ENCODE data around the gene HS6ST1. TPM values are rescaled to one million over a fixed set of nuclear protein-coding genes. Genes with fewer than 3 reads are reported as not detected.

Gene HS6ST1
- total RNA-seq, 2 donors from 2014 or later, result 20.5 to 40.4 TPM

GRCh38 chr2:128305555-128306080, 13.1 kb downstream of the HS6ST1 start:
- DNase-seq (peak in 1 of 2 donors; percentile 11), ATAC-seq (no peak)
- intact Hi-C loops (cut with DNase I, micrococcal nuclease), result loop anchor here in 1 of 2 donors (10.0 kb wide), 1 partner anchor 121 kb away; no protein-coding TSS in a partner anchor

DNA sequence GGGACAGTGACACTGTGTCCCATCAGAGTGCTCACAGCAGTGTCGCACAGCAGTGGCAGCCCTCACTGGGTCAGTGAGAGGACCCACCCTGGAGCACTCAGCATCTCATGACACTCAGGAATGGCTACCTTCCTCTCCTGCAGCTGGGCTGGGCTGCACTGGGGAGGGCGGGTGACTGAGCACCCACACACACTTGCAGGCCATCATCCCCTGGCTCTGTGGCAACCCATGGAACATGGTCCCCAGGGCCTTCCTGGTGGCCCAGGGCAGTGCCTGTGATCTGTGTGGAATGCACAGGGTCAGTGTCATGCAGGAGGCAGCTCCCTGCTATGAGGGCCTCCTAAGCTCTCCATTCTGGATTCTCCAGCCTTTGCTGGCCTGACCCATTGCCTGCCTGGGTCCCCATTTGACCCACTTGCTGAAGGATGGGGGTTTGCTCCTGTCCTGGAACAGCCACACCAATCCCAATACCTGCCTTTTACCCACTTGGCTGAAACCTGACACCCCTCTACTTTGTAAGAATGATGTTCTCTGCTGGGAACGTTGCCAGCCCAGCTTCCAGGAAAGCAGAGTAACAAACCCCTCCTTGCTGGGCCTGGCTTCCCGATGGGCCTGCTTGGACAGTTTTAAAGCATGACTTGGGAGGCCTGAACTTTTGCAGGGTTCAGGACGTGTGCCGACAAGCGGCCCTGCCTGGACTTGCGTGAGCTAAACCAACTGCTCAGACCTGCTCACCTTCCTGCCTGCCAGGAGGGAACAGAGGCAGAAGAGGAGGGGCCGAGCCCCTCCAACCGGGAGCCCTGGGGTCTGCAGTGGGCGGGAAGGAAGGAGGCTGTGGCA, 13.7 kb downstream of the HS6ST1 start:
- peak; percentile 54 to 82 for DNase-seq
- ATAC-seq, result peak; percentile 14
- intact Hi-C loops (cut with DNase I, micrococcal nuclease), result loop anchor here in 1 of 2 donors (10.0 kb wide), 1 partner anchor 120 kb away; no protein-coding TSS in a partner anchor

GRCh38 chr2:128304330-128304714, 14.3 kb downstream of the HS6ST1 start:
- DNase-seq (no peak), ATAC-seq (no peak)
- intact Hi-C loops (cut with DNase I, micrococcal nuclease), result loop anchor here in 1 of 2 donors (10.0 kb wide), 1 partner anchor 120 kb away; no protein-coding TSS in a partner anchor

DNA sequence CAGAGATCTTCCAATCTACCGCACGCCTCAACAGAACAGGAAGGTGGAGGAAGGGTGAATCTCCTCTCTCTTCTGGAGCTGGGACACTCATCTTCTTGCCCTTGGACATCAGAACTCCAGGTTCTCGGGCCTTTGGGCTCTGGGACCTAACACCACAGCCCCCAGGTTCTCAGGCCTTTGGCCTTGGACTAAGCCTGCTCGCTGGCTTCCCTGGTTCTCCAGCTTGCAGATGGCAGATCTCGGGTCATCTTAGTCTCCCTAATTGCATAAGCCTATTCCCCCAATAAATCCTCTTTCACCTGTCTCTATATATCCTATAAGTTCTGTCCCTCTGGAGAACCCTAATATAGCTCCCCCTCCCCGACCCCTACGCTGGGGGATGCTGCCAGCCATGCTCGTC, 14.8 kb downstream of the HS6ST1 start:
- intact Hi-C loops (cut with DNase I, micrococcal nuclease), result loop anchor here in 1 of 2 donors (10.0 kb wide), 1 partner anchor 119 kb away; no protein-coding TSS in a partner anchor
- ATAC-seq (no peak), DNase-seq (no peak)

- ATAC-seq (no peak), DNase-seq (no peak)
- intact Hi-C loops (cut with DNase I, micrococcal nuclease), result loop anchor here in 1 of 2 donors (10.0 kb wide), 1 partner anchor 118 kb away; no protein-coding TSS in a partner anchor
Observed at GRCh38 chr2:128303095-128303791, 15.4 kb downstream of the HS6ST1 start.

- DNase-seq (no peak), ATAC-seq (no peak)
- intact Hi-C loops (cut with DNase I, micrococcal nuclease), result loop anchor here in 1 of 2 donors (10.0 kb wide), 1 partner anchor 118 kb away; no protein-coding TSS in a partner anchor
Observed at GRCh38 chr2:128302744-128303067, 16.0 kb downstream of the HS6ST1 start.

GRCh38 chr2:128302011-128302743, 16.5 kb downstream of the HS6ST1 start:
- no peak for DNase-seq
- intact Hi-C loops (cut with DNase I, micrococcal nuclease), result loop anchor here in 1 of 2 donors (10.0 kb wide), 1 partner anchor 117 kb away; no protein-coding TSS in a partner anchor
- ATAC-seq, result no peak

DNA sequence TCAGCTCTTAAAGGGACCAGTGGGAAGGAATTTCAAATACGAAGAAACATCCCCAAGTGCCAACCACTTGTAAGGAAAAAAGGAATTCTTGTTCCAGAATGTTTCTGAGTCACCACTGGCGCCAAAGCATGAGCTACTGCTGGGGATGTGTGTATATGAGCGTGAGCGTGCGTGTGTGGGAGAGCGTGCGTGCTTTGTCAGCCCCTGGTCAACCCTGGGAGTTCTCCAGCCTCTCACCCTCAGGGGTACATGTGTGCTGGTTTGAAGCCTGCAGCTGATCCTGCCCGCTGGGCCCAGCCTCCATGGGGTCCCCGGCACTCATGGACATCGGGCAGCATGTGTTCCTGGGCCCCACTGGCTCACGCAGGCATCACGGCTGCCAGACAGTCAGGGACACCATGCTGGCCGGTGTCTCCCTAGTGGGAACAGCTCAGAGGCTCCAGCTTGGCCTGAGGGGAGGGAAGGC, 17.1 kb downstream of the HS6ST1 start:
- ATAC-seq (no peak), DNase-seq (no peak)
- intact Hi-C loops (cut with DNase I, micrococcal nuclease), result loop anchor here in 1 of 2 donors (10.0 kb wide), 1 partner anchor 117 kb away; no protein-coding TSS in a partner anchor

GRCh38 chr2:128301021-128301420, 17.6 kb downstream of the HS6ST1 start:
- DNase-seq, result no peak
- no peak for ATAC-seq
- intact Hi-C loops (cut with DNase I, micrococcal nuclease), result loop anchor here in 1 of 2 donors (10.0 kb wide), 1 partner anchor 116 kb away; no protein-coding TSS in a partner anchor

GRCh38 chr2:128300151-128301020, 18.3 kb downstream of the HS6ST1 start:
- intact Hi-C loops (cut with DNase I, micrococcal nuclease), result loop anchor here in 1 of 2 donors (10.0 kb wide), 1 partner anchor 116 kb away; no protein-coding TSS in a partner anchor
- ATAC-seq (no peak), DNase-seq (no peak)

DNA sequence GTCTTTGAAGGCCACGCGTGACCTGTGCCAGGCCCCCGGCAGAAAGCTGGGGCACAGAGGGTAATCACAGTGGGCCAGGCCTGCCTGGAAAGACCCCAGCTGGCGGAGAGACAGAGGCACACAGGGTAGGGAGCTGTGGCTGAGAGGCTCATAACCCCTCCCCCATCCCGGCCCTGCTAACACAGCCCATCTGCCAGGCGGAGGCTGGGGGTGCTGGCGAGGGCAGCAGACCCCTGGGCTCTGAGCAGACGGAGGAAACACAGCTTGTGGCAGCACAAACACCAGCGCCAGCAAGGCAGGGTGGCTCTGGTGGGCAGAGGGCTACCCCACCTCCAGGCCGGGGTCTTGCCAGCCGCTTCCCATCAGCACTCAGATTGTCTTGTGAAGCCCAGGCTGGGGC, 19.0 kb downstream of the HS6ST1 start:
- intact Hi-C loops (cut with DNase I, micrococcal nuclease), result loop anchor here in 1 of 2 donors (10.0 kb wide), 1 partner anchor 115 kb away; no protein-coding TSS in a partner anchor
- ATAC-seq (no peak), DNase-seq (no peak)

GRCh38 chr2:128298846-128299507, 19.7 kb downstream of the HS6ST1 start:
- no peak for DNase-seq
- intact Hi-C loops (cut with DNase I, micrococcal nuclease), result no loop called here
- ATAC-seq, result no peak

GRCh38 chr2:128298286-128298685, 20.4 kb downstream of the HS6ST1 start:
- DNase-seq (no peak), ATAC-seq (no peak)
- intact Hi-C loops (cut with DNase I, micrococcal nuclease), result no loop called here

DNA sequence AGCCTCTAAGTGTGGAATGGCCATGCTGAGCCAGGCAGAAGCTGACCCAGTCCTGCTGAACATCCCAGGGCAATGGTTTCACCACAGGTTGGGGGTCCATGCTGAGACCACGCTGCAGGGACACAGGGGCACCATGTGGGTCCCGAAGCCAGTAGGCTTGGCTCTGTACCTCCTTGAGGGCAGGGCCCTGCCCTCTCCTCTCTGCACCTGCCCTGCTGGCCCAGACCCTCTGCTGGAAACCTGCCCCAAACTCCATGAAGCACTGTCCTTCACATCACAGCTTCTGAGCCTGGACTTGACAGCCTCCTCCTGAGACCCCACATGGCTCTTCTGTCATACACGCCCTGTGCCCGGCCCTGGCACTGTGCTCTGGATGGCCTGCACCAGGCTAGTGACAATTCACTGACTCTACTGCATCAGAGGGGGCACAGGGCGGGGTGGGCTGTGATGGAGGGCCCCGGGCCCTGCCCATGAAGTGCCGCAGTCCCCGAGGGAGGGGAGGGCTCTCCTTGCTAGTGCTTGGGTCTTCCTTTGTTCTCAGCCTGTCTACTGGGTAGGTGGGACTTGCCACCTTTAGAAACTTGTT, 24.7 kb downstream of the HS6ST1 start:
- DNase-seq (no peak), ATAC-seq (no peak)
- intact Hi-C loops (cut with DNase I, micrococcal nuclease), result no loop called here

GRCh38 chr2:128293426-128293755, 25.3 kb downstream of the HS6ST1 start:
- DNase-seq (no peak), ATAC-seq (no peak)
- intact Hi-C loops (cut with DNase I, micrococcal nuclease), result no loop called here

- intact Hi-C loops (cut with DNase I, micrococcal nuclease), result no loop called here
- ATAC-seq (peak; percentile 40), DNase-seq (no peak)
Observed at GRCh38 chr2:128292599-128293425, 25.9 kb downstream of the HS6ST1 start.
